ENCODE measurements around the gene GRK4. TPM values are rescaled to one million over a fixed set of nuclear protein-coding genes. Genes with fewer than 3 reads are reported as not detected.
"Not testable (repeated sequence)": the region's sequence is repeated elsewhere in the genome, so short reads cannot be mapped to it uniquely, and the experiment has no call there.

GRK4 gene
- total and polyA plus RNA-seq, 5 donors: 8.4 to 13.1 (median 11.9) TPM

DNA sequence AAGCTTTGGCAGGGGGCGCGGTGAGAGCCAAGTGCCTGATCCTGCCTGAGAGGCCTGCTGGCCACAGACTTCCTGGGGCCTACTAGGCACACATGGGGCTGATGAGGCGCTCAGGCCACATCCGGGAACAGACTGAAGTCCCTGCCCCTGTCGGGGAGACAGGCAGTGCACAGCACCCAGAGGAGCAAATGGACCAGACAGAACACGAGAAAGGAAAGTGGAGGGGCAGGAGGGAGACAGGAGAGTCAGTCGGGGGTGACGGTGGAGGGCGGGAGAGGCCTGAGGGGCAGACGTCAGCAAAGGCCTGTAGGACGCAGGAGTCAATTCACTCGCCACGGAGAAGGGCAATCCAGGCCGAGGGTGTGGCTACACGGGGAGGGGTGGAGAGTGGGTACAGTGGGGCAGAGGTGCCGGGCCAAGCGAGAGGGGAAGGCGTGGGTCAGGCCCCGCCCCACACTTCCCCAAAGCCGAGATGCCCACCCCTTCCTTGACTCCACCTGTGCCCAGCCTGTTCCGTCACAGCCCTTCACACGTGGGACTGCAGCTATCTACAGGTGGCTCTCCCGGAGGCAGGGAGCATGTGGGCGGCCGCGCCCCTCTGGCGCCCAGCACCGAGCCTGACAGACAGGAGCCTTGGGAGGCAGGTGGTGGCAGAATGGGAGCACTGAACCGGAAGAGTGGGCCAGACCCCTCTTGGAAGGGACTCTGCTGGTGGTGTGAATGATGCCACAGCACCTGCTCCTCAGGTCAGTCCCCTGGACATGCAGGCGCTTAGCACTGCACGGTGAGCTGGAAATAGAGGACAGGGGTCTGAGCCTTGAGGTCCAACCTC, 20.6 kb upstream of the GRK4 start:
- ATAC-seq: peak; percentile 25 to 29
- Histone ChIP-seq H3K9me3 (ENCODE audit: control insufficient read depth, low read length) (no peaks in the 10 kb centered on the region), H3K4me3 (ENCODE audit: low read length) (no peak overlapping the region), H3K27ac (ENCODE audit: low read length) (no peak overlapping the region), H3K27me3 (ENCODE audit: control insufficient read depth, insufficient read depth) (no peaks in the 10 kb centered on the region), H3K4me1 (ENCODE audit: control insufficient read depth, insufficient read depth, low read length) (no peaks in the 10 kb centered on the region)
- intact Hi-C loops (cut with DNase I): no loop called here
- 84% methylated on average over 31 of the region's 31 CpGs for WGBS
- peak; percentile 21 to 54 (median 51) for DNase-seq

DNA sequence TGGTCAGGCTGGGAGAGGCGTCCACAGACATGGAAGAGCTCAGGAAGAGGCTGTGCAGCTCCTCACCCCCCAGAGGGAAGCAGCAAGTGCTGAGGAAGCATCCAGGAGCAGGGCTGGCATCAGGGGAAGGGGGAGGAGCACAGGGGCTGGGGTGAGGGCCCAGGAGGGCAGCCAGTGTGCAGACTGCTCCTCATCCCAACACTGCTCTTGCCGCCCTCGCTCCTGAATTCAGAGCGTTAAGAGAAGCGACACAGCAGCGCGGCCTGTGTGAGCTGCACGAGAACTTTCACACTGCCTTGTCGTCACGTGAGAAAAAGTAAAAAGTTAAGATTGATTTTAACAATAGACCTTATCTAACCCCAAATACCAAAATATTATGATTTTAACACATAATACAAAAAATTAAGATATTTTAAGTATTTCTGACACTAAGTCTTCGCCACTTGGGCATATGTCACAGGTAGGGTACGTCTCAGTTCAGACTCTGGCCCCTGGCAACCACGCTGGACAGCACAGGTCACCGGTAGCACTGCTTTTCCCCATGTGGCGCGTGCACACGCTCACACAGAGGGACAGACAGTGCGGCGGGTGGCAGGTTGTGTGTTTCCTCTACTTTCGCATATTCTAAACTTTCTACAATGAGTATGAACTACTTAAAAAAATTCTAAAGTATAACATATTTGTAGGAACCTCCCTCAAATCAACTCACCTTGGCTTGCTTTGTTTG, 19.8 kb upstream of the GRK4 start:
- H3K27me3 ChIP-seq (ENCODE audit: control insufficient read depth, insufficient read depth): no peaks in the 10 kb centered on the region
- WGBS: 94% methylated on average over 20 of the region's 20 CpGs
- no peak overlapping the region for H3K27ac ChIP-seq (ENCODE audit: low read length)
- H3K9me3 ChIP-seq (ENCODE audit: control insufficient read depth, low read length): no peaks in the 10 kb centered on the region
- no peaks in the 10 kb centered on the region for H3K4me1 ChIP-seq (ENCODE audit: control insufficient read depth, insufficient read depth, low read length)
- ATAC-seq: no peak
- intact Hi-C loops (cut with DNase I): no loop called here
- peak in 2 of 3 donors; percentile 13 to 31 for DNase-seq
- H3K4me3 ChIP-seq (ENCODE audit: low read length): no peak overlapping the region

DNA sequence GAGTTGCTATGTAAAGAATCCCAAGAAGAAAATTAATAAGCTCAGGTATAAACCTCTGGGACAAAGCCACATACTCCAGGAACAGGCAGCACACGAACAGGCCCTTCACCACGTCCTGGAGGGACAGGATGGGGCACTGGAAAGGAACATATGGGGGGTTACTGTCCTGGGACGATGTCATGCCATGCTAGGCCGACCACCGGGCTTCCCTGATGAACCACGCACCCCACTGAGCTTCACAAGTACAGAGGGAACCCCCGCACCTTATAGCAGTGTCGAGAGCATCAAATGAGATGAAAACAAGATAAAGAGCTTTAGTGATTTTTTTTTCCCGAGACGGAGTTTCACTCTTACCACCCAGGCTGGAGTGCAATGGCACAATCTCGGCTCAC, 19.3 kb upstream of the GRK4 start:
- no peak for ATAC-seq
- Histone ChIP-seq H3K27me3 (ENCODE audit: control insufficient read depth, insufficient read depth) (no peaks in the 10 kb centered on the region), H3K27ac (ENCODE audit: low read length) (no peak overlapping the region), H3K4me1 (ENCODE audit: control insufficient read depth, insufficient read depth, low read length) (no peaks in the 10 kb centered on the region), H3K4me3 (ENCODE audit: low read length) (no peak overlapping the region), H3K9me3 (ENCODE audit: control insufficient read depth, low read length) (no peaks in the 10 kb centered on the region)
- intact Hi-C loops (cut with DNase I): no loop called here
- DNase-seq: peak in 2 of 3 donors; percentile 2 to 11
- WGBS: 87% methylated on average over 11 of the region's 11 CpGs

DNA sequence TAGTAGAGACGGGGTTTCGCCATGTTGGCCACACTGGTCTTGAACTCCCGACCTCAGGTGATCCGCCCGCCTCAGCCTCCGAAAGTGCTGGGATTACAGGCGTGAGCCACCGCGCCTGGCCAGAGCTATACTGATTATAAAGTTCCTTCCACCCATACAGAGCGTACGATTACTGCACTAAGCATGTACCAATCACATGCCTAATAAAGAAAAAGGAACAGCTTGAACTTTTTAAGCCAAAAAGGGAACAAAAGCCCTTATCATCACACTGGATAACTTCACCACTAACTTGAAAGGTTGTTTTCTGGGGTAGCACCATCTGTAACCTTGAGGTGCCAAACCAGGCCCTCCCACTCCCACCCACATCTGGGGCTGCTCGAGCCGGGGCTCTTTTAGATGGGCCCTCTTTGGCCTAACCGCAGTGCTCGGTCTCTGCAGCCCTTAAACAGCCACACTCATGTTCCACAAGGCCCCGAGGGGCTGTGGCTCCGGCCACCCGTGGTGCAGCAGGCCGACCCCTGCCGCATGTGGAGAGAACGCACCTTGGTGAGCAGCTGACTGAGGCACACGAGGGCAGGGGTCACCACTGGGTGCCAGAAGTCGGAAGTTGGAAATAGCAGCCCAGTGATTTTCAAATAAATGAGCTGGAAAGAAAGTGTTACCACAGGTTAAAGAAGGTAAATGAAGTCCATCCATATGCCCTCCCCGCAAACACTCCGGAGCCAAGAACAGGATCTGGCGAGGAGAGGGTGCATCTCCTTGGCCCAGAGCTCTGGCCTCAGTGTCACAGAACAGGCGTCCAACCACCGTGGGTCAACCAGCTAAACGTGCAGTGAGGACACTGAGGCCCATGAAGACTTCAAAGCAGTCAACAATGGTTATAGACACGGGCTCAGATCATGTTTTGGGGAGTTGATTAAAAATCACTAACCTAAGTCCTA, 18.5 kb upstream of the GRK4 start:
- 89% methylated on average over 30 of the region's 30 CpGs for WGBS
- DNase-seq (peak in 2 of 3 donors; percentile 8 to 33), ATAC-seq (no peak)
- Histone ChIP-seq H3K9me3 (ENCODE audit: control insufficient read depth, low read length) (no peaks in the 10 kb centered on the region), H3K27me3 (ENCODE audit: control insufficient read depth, insufficient read depth) (no peaks in the 10 kb centered on the region), H3K4me1 (ENCODE audit: control insufficient read depth, insufficient read depth, low read length) (no peaks in the 10 kb centered on the region), H3K4me3 (ENCODE audit: low read length) (no peak overlapping the region), H3K27ac (ENCODE audit: low read length) (no peak overlapping the region)
- intact Hi-C loops (cut with DNase I): no loop called here

DNA sequence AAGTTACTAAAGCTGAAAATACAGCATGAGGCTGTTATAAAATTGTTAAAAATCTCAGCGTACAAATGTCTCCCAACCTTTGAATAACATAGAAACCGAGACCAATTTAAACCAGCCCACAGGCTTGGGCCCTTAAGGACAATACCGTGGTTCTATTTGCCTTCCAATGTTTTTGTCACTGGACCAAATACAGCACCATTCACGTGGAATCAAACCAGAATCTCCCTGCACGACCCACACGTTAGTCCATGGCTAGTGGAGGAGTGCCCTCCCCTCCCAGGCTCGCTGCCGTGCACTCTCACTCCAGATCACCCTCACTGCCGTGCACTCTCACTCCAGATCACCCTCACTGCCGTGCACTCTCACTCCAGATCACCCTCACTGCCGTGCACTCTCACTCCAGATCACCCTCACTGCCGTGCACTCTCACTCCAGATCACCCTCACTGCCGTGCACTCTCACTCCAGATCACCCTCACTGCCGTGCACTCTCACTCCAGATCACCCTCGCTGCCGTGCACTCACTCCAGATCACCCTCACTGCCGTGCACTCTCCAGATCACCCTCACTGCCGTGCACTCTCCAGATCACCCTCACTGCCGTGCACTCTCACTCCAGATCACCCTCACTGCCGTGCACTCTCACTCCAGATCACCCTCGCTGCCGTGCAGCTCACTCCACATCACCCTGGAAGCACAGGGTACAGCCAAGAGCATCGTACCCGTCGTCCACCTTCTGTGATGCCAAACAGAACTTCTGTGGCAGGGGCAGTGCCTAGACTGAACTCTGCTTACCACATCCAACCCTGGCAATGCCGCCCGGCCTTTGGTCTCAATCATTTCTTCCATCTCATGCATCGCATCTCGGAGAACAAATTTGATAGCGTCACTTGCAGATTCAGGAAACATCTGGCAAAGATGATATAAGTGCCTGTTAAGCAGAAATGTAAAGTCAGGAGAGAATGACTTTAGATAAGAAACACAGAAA, 17.5 kb upstream of the GRK4 start:
- 85% methylated on average over 28 of the region's 30 CpGs for WGBS
- peak in 2 of 3 donors; percentile 1 to 26 for DNase-seq
- H3K27ac ChIP-seq (ENCODE audit: low read length); ATAC-seq; H3K27me3 ChIP-seq (ENCODE audit: control insufficient read depth, insufficient read depth); intact Hi-C loops (cut with DNase I); H3K9me3 ChIP-seq (ENCODE audit: control insufficient read depth, low read length); H3K4me1 ChIP-seq (ENCODE audit: control insufficient read depth, insufficient read depth, low read length); H3K4me3 ChIP-seq (ENCODE audit: low read length): not testable (repeated sequence)

DNA sequence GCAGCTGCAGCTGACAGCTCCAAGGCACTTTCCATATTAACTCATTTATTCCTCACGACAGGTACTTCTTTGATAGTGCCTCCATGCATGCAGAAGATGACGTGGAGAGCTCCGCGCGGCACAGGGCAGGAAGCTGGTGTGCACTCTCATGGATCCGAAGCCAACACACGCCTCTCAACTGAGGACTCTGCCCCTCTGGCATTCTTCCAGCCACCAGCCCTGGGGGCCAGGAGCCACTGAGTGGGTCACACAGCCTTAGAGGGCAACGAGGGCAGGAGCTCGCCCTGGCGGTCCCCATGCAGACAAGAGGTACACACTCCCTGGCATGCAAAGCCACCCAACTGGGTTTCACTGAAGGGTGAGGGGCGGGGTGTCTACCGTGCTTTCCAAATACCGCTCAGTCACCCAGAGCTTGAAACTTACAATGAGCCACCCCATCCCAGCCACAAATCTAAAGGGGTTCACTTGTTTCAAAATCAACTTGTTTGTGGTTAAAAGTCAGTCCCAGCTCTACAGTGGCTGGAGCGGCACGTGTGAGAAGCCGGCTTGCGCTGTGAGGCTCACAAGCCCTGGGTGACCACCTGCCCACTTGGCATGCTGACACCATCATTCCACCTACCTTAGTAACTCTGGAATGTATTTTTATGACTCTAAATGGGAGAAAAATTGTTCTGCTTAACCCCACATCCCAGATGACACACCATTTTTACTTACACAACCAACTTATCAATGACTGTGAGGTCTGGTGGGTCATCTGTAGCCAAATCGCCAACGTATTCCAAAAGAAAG, 16.4 kb upstream of the GRK4 start:
- no peaks in the 10 kb centered on the region for H3K4me1 ChIP-seq (ENCODE audit: control insufficient read depth, insufficient read depth, low read length)
- no peak overlapping the region for H3K4me3 ChIP-seq (ENCODE audit: low read length)
- no peak overlapping the region for H3K27ac ChIP-seq (ENCODE audit: low read length)
- WGBS: 90% methylated on average over 19 of the region's 19 CpGs
- H3K9me3 ChIP-seq (ENCODE audit: control insufficient read depth, low read length): no peaks in the 10 kb centered on the region
- ATAC-seq (no peak), DNase-seq (peak in 2 of 3 donors; percentile 8 to 30)
- intact Hi-C loops (cut with DNase I): no loop called here
- H3K27me3 ChIP-seq (ENCODE audit: control insufficient read depth, insufficient read depth): no peaks in the 10 kb centered on the region

DNA sequence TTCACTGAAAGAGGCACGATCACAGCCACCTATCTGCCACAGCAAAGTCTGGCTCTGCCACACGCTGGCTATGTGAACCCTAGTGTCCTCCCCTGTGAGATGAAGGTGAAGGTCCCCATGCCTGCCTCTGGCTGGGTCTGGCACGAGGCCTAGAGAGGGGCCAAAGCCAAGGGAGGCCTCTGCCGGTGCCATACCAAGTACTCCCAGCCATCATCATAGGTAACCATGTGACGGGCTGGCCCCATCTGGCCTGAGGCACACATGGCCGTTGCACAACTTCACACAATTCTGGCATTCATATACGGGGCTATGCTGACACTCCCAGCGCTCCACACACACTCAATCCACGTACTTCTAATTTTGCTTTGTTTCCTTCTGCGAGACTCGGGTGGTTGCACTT, 15.4 kb upstream of the GRK4 start:
- peak in 1 of 3 donors; percentile 13 for DNase-seq
- no peaks in the 10 kb centered on the region for H3K9me3 ChIP-seq (ENCODE audit: control insufficient read depth, low read length)
- WGBS: 77% methylated on average over 11 of the region's 11 CpGs
- intact Hi-C loops (cut with DNase I): no loop called here
- peak; percentile 9 to 16 for ATAC-seq
- no peaks in the 10 kb centered on the region for H3K27me3 ChIP-seq (ENCODE audit: control insufficient read depth, insufficient read depth)
- no peak overlapping the region for H3K4me3 ChIP-seq (ENCODE audit: low read length)
- H3K27ac ChIP-seq (ENCODE audit: low read length): no peak overlapping the region
- H3K4me1 ChIP-seq (ENCODE audit: control insufficient read depth, insufficient read depth, low read length): no peaks in the 10 kb centered on the region

DNA sequence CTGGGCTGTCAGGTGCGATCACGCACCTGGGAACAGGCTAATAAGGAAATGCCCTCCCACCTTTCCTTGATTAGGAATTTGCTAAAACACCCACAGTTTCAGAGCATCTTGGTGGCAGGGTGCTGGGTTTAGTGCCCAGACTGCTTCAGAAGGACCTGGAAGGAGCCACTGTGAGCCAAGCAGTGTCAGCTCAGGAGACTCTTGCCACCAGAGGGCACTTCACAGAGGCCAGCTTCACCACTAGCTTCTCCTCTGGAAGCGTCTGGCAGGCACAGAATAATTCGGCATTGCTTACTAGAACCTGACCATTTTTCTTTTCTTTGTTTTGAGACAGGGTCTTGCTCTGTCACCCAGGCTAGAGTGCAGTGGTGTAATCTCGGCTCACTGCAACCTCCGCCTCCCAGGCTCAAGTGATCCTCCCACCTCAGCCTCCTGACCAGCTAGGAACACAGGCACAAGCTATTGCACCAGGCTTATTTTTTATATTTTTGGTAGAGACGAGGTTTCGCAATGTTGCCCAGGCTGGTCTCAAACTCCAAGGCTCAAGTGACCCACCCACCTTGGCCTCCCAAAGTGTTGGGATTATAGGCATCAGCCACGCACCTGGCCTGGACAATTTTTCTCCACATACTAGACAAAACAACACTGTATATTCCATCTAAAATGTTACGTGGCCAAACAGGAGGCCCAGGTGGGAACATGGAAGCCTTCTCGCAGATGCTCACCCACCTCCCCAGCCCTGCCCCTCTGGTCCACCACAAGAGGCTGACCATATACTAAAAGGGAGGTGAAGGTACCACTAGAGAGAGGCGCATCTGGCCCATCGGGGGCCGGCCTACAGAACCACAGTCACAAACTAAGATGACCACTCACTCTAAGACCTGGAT, 14.2 kb upstream of the GRK4 start:
- intact Hi-C loops (cut with DNase I): no loop called here
- no peak overlapping the region for H3K4me3 ChIP-seq (ENCODE audit: low read length)
- H3K27ac ChIP-seq (ENCODE audit: low read length): no peak overlapping the region
- 91% methylated on average over 14 of the region's 14 CpGs for WGBS
- no peaks in the 10 kb centered on the region for H3K9me3 ChIP-seq (ENCODE audit: control insufficient read depth, low read length)
- peak; percentile 39 to 43 for ATAC-seq
- peak in 2 of 3 donors; percentile 7 to 49 for DNase-seq
- no peaks in the 10 kb centered on the region for H3K27me3 ChIP-seq (ENCODE audit: control insufficient read depth, insufficient read depth)
- H3K4me1 ChIP-seq (ENCODE audit: control insufficient read depth, insufficient read depth, low read length): no peaks in the 10 kb centered on the region

DNA sequence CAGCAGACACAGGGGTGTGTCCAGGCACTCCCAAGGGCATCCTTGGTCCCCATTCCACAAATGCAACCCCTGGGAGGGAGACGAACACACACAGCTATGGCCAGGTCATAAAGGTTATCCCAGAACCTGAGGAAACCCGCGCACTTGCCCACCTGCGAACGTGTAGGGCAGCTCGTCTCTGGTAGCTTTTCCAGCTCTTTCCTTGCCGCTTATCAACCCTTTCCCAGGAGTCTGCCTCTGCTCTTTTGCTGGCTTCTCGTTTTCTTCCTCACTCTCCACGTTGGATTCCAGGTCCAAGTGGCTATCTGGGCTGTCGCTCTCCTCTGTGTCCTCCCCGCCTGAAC, 13.6 kb upstream of the GRK4 start:
- ATAC-seq: no peak
- intact Hi-C loops (cut with DNase I): no loop called here
- WGBS: 93% methylated on average over 11 of the region's 11 CpGs

More for the DNA sequence above, 13.6 kb upstream of the GRK4 start:
- DNase-seq: no peak
- Histone ChIP-seq H3K4me3 (ENCODE audit: low read length) (no peak overlapping the region), H3K9me3 (ENCODE audit: control insufficient read depth, low read length) (no peaks in the 10 kb centered on the region), H3K27me3 (ENCODE audit: control insufficient read depth, insufficient read depth) (no peaks in the 10 kb centered on the region), H3K4me1 (ENCODE audit: control insufficient read depth, insufficient read depth, low read length) (no peaks in the 10 kb centered on the region), H3K27ac (ENCODE audit: low read length) (no peak overlapping the region)

Measured in right cardiac atrium (tissue), 5 donors.